B cell (primary cell): Measurements from ENCODE around the gene KIRREL1.
"Not testable (repeated sequence)": the region's sequence is repeated elsewhere in the genome, so short reads cannot be mapped to it uniquely, and the experiment has no call there.

ENCODE experiments used
- CTCF ChIP-seq: fragments of 200-600 bp; IDR thresholded peaks from one replicate; pipeline ENCODE4 v1.8.0; 2022; ENCODE audit warnings: antibody characterized with exemption, mild to moderate bottlenecking
- EZH2 ChIP-seq: IDR thresholded peaks from 2 replicates; pipeline ENCODE4 v1.6.1; 2012; ENCODE audit warnings: borderline replicate concordance, low read depth, mild to moderate bottlenecking, moderate library complexity, low read length; ENCODE audit not compliant: insufficient read depth, poor library complexity, severe bottlenecking

DNA sequence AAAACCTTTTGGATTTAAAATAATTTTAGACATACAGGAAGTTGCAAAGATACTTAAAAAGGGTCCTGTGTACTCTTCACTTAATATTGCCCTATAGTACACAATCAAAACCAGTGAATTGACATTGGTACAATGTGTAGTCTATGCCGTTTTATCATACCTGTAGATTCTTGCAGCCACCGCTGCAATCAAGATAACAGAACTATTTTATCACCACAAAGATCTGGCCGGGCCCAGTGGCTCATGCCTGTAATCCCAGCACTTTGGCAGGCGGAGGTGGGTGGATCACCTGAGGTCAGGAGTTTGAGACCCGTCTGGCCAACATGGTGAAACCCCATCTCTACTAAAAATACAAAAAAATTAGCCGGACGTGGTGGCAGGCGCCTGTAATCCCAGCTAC lies 135.1 kb downstream of the KIRREL1 start:
- TF ChIP-seq CTCF, EZH2: not testable (repeated sequence)
